Smooth muscle cell (in vitro differentiated cells): Measurements from ENCODE around the gene WDR4. TPM values are rescaled to one million over a fixed set of nuclear protein-coding genes. Genes with fewer than 3 reads are reported as not detected.

ENCODE experiments used
- DNase-seq: peaks from one replicate; lab custom pipeline; 2025; ENCODE audit not compliant: unreplicated experiment; lab: John Stamatoyannopoulos, UW
- H2AFZ ChIP-seq: fragments of 200-600 bp; sonication (generic); 2 replicates; pipeline ENCODE4 v1.6.0; 2016; ENCODE audit warnings: antibody characterized with exemption, low read depth, mild to moderate bottlenecking
- H3F3A ChIP-seq: fragments of 200-600 bp; sonication (generic); 2 replicates; pipeline ENCODE4 v1.6.0; 2017; ENCODE audit warnings: antibody characterized with exemption, low read depth
- H3K27ac ChIP-seq: fragments of 200-600 bp; sonication (generic); 2 replicates; pipeline ENCODE4 v1.5.1; 2016; ENCODE audit warnings: low read depth, mild to moderate bottlenecking
- H3K27me3 ChIP-seq: fragments of 200-600 bp; sonication (generic); 2 replicates; pipeline ENCODE4 v1.6.1; 2016; ENCODE audit warnings: low read depth, mild to moderate bottlenecking
- H3K36me3 ChIP-seq: fragments of 200-600 bp; sonication (generic); 2 replicates; pipeline ENCODE4 v1.5.1; 2016; ENCODE audit warnings: low read depth
- H3K4me1 ChIP-seq: fragments of 200-600 bp; sonication (generic); 2 replicates; pipeline ENCODE4 v1.5.1; 2016; ENCODE audit warnings: low read depth
- H3K4me2 ChIP-seq: fragments of 200-600 bp; sonication (generic); 2 replicates; pipeline ENCODE4 v1.6.0; 2016; ENCODE audit warnings: mild to moderate bottlenecking
- H3K4me3 ChIP-seq: fragments of 200-600 bp; sonication (generic); 2 replicates; pipeline ENCODE4 v1.5.1; 2016; ENCODE audit warnings: mild to moderate bottlenecking
- H3K79me2 ChIP-seq: fragments of 200-600 bp; sonication (generic); 2 replicates; pipeline ENCODE4 v1.6.0; 2016; ENCODE audit warnings: low read depth, mild to moderate bottlenecking
- H3K9ac ChIP-seq: fragments of 200-600 bp; sonication (generic); 2 replicates; pipeline ENCODE4 v1.6.0; 2016; ENCODE audit warnings: low read depth
- H3K9me3 ChIP-seq: fragments of 200-600 bp; sonication (generic); replicated peaks from 2 replicates; pipeline ENCODE4 v1.5.1; 2016; ENCODE audit warnings: low read depth
- H4K20me1 ChIP-seq: fragments of 200-600 bp; sonication (generic); 2 replicates; pipeline ENCODE4 v1.6.0; 2016; ENCODE audit warnings: low read depth
- WGBS: methylation state at CpG from one replicate; pipeline ENCODE4 v1.1.7; 2016; ENCODE audit warnings: low lambda C conversion rate; 5-methylcytosine and 5-hydroxymethylcytosine counted together
- polyA plus RNA-seq: library from polyadenylated mRNA; unstranded; fragments of >200 nt; fragmentation: Nextera tagmentation; extraction: Ambion mirVana; gene quantifications from 2 replicates; pipeline ENCODE4 v1.2.1, GENCODE V29; 2016
- total RNA-seq: library from RNA; depleted of rRNA; stranded (reverse); fragments of >200 nt; gene quantifications from 2 replicates; pipeline ENCODE4 v1.2.3, GENCODE V29; 2014
- TF ChIP-seq, protein P1 (sequence below): fragments of 200-600 bp; sonication (generic); IDR thresholded peaks from 2 replicates; pipeline ENCODE4 v1.5.1; 2017; ENCODE audit warnings: borderline replicate concordance, mild to moderate bottlenecking, antibody characterized with exemption; ENCODE audit not compliant: insufficient read depth, poor library complexity, severe bottlenecking

Gene WDR4
- total and polyA plus RNA-seq, 2 experiments from 2014 or later, result 5.1 TPM

- DNase-seq, result no peak
- Histone ChIP-seq H3K27me3 (no peaks in the 10 kb centered on the region), H3K4me2 (no peak overlapping the region), H2AFZ (no peak overlapping the region), H3K9ac (no peak overlapping the region), H3F3A (no peaks in the 10 kb centered on the region), H3K9me3 (no peaks in the 10 kb centered on the region), H3K4me1 (no peaks in the 10 kb centered on the region), H3K27ac (no peak overlapping the region), H3K36me3 (no peaks in the 10 kb centered on the region), H3K79me2 (no peaks in the 10 kb centered on the region), H3K4me3 (no peak overlapping the region), H4K20me1 (peaks cover 8% of the 10 kb centered on the region)
- WGBS, result 98% methylated on average over 20 of the region's 20 CpGs
- TF ChIP-seq, protein P1, sequence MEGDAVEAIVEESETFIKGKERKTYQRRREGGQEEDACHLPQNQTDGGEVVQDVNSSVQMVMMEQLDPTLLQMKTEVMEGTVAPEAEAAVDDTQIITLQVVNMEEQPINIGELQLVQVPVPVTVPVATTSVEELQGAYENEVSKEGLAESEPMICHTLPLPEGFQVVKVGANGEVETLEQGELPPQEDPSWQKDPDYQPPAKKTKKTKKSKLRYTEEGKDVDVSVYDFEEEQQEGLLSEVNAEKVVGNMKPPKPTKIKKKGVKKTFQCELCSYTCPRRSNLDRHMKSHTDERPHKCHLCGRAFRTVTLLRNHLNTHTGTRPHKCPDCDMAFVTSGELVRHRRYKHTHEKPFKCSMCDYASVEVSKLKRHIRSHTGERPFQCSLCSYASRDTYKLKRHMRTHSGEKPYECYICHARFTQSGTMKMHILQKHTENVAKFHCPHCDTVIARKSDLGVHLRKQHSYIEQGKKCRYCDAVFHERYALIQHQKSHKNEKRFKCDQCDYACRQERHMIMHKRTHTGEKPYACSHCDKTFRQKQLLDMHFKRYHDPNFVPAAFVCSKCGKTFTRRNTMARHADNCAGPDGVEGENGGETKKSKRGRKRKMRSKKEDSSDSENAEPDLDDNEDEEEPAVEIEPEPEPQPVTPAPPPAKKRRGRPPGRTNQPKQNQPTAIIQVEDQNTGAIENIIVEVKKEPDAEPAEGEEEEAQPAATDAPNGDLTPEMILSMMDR, result no peak
These were observed 25.7 kb downstream of the WDR4 start for GRCh38 chr21:42853621-42854020.

- Histone ChIP-seq H3K9me3 (no peaks in the 10 kb centered on the region), H3K4me2 (no peak overlapping the region), H3K27me3 (no peaks in the 10 kb centered on the region), H3K9ac (no peak overlapping the region), H3K79me2 (no peaks in the 10 kb centered on the region), H3K27ac (no peak overlapping the region), H3K4me3 (no peak overlapping the region), H3K4me1 (no peaks in the 10 kb centered on the region), H4K20me1 (peaks cover 8% of the 10 kb centered on the region), H3K36me3 (no peaks in the 10 kb centered on the region), H2AFZ (no peak overlapping the region), H3F3A (no peaks in the 10 kb centered on the region)
- no peak for DNase-seq
- WGBS, result 98% methylated on average over 20 of the region's 20 CpGs
- TF ChIP-seq, protein P1, result no peak
These were observed 26.3 kb downstream of the WDR4 start for GRCh38 chr21:42852925-42853570.

DNA sequence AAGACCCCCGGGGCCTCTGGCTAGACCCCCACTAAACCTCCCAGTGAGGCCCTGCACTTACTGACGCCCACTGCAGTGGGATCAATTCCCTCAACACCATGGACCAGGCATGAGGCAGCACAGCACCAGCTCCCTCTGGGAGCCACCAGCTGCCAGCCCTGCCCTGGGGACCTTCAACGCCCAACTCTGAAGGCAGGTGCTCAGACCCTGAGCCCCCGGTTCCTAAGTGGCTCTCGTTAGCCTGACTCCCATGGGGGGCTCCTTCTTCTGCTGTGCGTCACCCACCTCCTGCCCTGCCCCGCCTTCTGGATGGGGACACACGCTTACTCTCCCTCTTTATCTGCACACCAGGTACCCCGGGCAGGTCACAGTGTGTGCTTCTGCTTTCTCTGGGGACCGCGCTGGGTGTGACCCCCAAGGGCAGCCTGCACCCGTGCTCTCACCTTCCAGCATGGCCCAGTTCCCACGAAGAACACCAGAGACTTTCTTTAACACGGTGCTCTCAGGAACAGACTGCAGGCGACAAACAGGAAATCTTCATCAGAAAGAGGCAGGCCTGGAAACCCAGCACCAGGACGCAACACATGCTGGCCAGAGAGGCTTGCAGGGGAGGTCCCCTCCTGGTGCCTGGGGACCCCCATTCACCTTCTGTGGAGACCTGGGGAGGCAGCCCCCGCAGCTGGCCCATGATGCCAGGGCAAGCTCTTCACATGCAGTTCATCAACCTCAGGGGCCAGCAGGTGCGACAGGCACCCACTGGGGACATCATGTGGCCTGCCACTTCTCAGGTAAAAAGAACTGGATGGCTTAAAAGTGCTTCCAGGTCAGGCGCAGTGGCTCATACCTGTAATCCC, 27.3 kb downstream of the WDR4 start:
- Histone ChIP-seq H3F3A (no peaks in the 10 kb centered on the region), H3K27me3 (no peaks in the 10 kb centered on the region), H3K27ac (no peak overlapping the region), H4K20me1 (peaks cover 6% of the 10 kb centered on the region), H2AFZ (no peak overlapping the region), H3K9me3 (no peaks in the 10 kb centered on the region), H3K4me3 (no peak overlapping the region), H3K9ac (no peak overlapping the region), H3K4me1 (no peaks in the 10 kb centered on the region), H3K79me2 (no peaks in the 10 kb centered on the region), H3K4me2 (no peak overlapping the region), H3K36me3 (no peaks in the 10 kb centered on the region)
- no peak for DNase-seq
- WGBS, result 95% methylated on average over 19 of the region's 19 CpGs
- TF ChIP-seq, protein P1, result no peak
